Activated CD8-positive, alpha-beta memory T cell treated with anti-CD3 and anti-CD28 coated beads, Interleukin-2, amount 50 U/mL, for 24 hours (primary cell): ENCODE data around the gene ZNF687.
"Not testable (repeated sequence)": the region's sequence is repeated elsewhere in the genome, so short reads cannot be mapped to it uniquely, and the experiment has no call there.

Experiments used
- DNase-seq: peaks from one replicate; pipeline ENCODE4 v3.0.0-alpha.2; 2020; ENCODE audit errors: extremely low read depth

The ZNF687 gene, protein sequence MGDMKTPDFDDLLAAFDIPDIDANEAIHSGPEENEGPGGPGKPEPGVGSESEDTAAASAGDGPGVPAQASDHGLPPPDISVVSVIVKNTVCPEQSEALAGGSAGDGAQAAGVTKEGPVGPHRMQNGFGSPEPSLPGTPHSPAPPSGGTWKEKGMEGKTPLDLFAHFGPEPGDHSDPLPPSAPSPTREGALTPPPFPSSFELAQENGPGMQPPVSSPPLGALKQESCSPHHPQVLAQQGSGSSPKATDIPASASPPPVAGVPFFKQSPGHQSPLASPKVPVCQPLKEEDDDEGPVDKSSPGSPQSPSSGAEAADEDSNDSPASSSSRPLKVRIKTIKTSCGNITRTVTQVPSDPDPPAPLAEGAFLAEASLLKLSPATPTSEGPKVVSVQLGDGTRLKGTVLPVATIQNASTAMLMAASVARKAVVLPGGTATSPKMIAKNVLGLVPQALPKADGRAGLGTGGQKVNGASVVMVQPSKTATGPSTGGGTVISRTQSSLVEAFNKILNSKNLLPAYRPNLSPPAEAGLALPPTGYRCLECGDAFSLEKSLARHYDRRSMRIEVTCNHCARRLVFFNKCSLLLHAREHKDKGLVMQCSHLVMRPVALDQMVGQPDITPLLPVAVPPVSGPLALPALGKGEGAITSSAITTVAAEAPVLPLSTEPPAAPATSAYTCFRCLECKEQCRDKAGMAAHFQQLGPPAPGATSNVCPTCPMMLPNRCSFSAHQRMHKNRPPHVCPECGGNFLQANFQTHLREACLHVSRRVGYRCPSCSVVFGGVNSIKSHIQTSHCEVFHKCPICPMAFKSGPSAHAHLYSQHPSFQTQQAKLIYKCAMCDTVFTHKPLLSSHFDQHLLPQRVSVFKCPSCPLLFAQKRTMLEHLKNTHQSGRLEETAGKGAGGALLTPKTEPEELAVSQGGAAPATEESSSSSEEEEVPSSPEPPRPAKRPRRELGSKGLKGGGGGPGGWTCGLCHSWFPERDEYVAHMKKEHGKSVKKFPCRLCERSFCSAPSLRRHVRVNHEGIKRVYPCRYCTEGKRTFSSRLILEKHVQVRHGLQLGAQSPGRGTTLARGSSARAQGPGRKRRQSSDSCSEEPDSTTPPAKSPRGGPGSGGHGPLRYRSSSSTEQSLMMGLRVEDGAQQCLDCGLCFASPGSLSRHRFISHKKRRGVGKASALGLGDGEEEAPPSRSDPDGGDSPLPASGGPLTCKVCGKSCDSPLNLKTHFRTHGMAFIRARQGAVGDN

DNA sequence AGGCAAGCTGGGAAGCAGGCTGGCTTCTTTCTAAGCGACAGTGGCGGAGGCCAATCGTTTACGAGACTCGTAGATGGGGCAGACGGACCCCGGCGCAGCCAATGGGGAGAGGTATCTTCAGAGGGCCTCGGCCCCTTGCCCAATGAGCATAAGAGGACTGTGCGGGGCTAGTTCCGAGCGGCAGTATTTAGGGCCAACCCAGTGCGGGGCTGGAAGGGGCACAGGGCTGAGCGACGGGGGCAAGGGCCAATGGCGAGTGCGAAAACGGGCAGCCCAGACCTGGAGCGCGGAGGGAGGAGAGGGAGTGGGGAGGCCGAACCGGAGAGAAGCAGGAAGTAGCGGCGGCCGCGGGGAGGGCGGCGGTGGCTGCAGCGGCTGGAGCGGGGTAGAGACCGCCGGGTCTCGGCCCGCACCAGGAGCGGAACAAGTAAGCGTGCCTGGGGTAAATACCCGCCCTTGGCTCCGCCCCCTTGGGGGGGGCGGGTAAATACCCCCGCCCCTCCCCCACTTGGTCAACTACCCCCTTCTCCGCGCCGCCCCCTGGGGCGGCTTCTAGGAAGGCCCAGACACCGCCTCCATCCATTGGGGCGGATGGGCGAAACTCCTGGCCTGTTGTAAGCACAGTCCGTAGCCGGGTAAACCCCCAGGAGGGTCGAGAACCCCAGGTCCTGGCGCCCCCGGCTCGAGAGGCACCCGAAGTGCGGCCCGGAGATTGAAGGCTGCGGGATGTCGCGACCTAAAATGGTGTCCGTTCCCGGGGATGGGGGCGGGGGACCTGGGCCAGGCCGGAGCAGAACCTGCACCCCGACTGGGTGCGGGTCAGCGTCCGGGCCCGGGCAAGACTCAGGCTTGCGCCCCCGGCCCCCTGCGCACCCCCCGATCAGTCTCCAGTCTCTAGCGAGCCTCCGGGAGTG lies at the start of gene ZNF687:
Gene ZNF687 (plus strand): TSS at position 331 of the 914 bp plus-strand sequence. CDS start 3,993 bp downstream, outside the sequence.
- peak; percentile 98 for DNase-seq

GRCh38 chr1:151235235-151235634 lies 46.9 kb upstream of the ZNF687 start:
- no peak for DNase-seq

DNA sequence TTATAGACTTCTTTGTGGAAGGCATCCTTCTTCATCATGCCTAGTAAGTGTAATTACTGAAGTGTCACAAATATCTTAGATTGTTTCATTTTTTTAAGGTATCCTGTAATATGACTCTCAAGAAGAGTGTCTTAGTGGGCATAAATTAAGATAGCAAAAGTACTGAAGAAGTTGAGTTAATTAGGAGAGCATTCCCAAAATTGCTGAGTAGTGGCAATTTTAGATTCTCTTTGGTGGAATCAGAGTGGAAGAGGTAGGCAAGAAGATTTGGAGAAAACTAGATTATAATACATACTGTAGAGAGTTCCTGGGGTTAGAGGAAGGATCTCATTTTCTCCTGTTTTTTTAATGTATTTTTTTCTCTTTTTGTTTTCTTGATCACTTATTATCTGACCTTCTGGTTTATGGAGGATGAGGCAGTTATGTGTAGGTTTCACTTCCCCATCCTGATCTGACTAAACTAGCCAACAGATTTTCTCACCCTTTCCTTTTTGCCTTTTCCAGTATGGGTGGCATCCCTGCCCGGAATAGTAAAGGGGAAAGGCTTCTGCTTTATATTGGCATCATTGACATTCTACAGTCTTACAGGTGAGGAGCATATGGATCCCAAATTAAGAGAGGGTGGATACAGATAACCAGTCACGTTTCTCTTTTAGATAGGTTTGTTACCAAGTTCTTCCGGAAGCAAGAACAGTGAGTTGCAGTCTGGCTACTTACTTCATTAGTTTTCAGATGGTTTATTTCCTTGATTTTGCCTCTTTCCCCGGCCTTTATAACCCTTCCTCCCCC lies 44.2 kb upstream of the ZNF687 start:
- DNase-seq = no peak

DNA sequence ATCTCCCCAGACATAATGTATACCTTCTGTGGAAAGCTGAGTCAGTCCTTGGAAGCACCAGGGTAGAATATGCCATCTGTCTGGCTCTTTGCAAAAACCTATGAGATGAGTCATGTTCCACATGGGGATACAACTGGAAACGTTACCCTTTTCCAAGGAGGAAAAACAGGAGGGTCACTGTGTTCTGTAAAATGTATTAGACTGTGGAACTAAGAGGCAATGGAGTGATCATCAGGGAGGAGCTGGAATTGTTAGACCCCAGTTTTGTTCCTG lies 43.7 kb upstream of the ZNF687 start:
- DNase-seq = no peak

GRCh38 chr1:151242442-151242841 lies 39.7 kb upstream of the ZNF687 start:
- no peak for DNase-seq

DNA sequence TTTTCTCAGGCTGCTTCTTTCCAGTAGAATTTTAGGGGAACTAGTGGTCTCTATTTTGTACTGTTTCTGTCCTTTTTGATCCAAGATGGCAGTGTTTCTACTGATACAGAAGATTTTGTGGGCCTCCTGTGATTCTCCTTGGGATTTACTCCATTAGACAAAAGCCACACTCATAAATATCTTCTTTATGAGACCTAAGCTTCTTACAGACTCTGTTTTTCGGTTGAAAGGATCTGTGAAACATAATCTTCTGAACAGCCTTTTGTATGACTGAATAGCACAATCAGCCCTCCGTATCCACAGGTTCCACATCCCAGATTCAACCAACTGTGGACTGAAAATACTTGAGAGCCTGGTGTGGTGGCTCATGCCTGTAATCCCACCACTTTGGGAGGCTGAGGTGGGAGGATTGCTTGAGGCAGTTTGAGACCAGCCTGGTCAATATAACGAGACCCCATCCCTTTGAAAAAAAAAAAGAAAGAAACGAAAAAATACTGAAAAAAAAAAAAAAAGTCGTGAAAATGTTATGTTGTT lies 38.3 kb upstream of the ZNF687 start:
- no peak for DNase-seq

DNA sequence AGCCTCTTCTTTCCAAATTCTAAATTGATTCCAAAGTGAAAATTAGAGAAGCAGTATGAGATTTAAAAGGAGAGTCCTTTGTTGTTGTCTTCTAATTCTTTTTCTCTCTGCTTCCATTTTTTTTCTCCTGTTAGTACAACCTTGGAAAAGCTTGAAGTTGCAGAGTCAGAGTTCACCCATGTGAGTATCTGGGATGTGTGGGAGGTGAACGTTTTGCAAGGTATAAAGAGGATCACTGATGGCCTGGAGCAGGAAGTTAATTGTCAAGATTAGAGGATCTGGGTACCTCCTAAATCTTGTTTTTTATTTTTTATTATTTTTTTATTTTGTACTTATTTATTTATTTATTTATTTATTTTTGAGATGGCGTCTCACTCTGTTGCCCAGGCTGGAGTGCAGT lies 35.3 kb upstream of the ZNF687 start:
- DNase-seq = no peak

DNA sequence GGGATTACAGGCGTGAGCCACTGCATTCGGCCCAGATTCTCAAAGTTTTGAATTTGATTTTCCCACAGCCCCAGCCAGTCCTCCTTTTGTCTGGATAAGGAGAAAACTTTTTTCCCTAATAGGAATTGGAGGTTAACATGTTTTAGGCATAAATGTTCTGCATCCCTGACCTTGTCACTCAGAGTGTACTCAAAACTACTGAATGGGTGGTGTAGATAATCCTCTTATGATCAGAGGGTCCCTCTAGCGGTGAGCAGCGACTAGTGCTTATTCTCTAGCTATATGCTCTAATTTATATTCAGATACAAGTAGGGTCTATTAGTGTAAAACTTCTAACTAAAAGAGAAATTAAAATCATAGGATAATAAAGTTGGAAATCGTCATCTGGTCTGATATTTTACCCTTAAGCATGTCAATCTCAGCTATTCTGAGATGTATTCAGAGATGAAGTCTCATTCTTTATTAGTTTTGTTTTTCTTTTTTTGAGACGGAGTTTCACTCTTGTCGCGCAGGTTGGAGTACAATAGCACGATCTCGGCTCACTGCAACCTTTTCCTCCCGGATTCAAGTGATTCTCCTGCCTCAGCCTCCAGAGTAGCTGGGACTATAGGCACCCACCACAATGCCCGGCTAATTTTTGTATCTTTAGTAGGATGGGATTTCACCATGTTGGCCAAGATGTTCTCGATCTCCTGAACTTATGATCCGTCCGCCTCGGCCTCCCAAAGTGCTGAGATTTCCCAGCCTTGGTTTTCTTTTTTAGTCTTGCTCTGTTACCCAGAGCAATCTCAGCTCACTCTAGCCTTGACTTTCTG lies 30.2 kb upstream of the ZNF687 start:
- DNase-seq = no peak

GRCh38 chr1:151254217-151255213 lies 27.6 kb upstream of the ZNF687 start, which contains the start of gene PSMD4:
TSS of gene PSMD4 (plus strand) at chr1:151254734. CDS start at chr1:151254783, 49 bp downstream.
- peak; percentile 81 for DNase-seq

DNA sequence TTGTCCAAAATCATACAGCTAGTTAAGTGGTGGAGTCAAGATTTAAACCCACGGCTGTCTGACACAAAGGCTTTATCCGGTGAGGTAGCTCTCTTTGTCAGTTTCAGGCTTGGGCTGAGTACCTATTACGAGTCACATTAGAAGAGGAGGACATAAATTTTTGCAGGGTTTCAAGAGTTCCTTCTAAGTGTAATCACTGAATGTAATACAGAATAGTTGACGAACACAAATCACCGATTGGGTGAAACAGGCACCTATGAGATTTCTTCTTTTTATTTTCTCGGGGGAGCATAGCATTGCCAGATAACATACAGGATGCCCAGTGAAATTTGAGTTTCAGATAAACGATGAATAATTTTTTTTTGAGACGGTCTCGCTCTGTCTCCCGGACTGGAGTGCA lies 26.7 kb upstream of the ZNF687 start:
- no peak for DNase-seq

DNA sequence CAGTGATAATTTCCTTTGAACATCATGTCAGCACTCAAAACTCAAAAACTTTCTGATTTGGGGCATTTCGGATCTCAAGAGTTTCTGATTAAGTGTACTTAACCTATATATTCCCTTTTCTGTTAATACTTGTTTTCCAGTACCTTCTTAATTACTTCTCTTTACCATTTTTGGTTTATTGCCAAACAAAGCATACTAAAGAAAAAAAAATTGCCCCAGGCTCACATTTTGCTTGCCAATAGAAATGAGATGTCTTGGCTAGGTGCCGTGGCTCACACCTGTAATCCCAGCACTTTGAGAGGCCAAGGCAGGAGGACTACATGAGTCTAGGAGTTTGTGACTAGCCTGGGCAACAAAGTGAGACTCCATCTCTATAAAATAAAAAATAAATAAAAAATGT lies 22.7 kb upstream of the ZNF687 start:
- DNase-seq = no peak

DNA sequence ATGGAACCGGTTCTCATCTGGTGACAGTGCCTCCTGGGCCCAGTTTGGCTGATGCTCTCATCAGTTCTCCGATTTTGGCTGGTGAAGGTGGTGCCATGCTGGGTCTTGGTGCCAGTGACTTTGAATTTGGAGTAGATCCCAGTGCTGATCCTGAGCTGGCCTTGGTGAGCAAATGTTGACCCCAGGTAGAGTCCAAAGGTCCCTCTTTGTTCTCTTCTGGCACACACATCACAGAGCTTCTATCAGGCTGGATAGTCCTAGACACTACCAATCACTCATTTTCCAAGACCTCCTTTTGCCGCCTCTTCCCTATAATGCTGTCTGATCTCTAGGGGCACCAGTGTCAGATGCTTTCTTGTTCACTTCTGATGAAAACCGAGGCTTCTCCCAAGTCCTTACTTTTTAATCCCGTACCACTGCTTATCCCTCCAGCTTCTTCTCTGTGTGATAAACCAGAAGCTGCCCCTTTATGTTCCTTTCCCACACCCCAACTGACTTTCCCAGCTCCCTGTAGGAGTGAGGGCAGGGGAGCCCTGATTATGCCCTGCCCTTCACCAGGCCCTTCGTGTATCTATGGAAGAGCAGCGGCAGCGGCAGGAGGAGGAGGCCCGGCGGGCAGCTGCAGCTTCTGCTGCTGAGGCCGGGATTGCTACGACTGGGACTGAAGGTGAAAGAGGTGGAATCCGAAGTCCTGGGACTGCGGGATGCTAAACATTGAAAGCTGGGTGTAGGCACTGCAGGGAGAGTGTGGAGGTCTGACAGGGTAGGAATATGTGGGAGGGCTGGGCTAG lies 16.5 kb upstream of the ZNF687 start:
- no peak for DNase-seq

- no peak for DNase-seq
Measured at GRCh38 chr1:151266315-151266714, 15.8 kb upstream of the ZNF687 start.

DNA sequence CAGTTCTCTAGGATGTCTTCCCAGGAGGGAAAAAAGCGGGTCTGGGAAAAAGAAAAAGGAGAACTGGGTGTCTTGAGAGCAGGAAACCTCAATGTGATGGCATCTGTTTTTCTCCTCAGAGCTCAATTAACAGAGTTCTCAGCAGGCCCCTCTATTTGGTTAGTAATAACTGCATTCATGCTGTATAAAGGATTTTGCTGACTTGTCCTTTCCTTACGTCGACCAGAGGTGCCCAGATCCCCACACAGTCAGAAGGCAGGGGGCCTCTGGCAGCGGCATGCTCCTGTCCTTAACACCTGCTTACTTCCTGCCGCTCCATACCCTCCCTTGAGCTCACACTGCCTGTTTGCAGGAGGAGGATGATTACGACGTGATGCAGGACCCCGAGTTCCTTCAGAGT lies 15.3 kb upstream of the ZNF687 start:
- DNase-seq = no peak

- DNase-seq = no peak
Measured at GRCh38 chr1:151267760-151268159, 14.3 kb upstream of the ZNF687 start.

DNA sequence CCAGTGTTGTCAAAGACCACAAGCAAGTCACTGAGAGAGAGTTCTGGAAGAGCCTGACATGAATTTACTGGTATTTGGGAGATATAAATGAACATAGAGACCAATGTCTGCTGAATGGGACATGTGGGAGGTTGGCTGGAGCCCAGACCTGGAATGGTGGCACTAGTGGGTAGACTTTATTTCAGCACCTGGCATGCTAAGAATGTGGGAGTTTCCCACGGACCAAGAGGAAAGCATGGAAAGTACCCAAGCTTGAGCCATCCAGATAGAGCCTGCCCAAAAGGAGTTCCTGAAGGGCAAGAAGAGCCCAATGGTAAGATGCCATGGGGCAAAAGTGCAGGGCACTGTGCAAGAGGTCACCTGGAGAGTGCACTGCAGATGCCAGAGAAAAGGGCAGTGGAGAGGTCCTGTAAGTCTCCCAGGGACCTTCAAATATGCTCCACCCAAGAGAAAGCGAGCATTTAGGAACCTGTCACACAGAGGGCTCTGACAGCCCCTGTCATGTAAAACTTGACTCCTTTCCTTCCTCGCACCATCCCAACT lies 8.1 kb upstream of the ZNF687 start:
- DNase-seq = no peak

- DNase-seq = not testable (repeated sequence)
Measured at GRCh38 chr1:151275341-151275740, 6.8 kb upstream of the ZNF687 start.
